Rectal smooth muscle tissue (tissue), 1 donor: ENCODE results near the gene TMEM59.
"Not testable (repeated sequence)": the region's sequence is repeated elsewhere in the genome, so short reads cannot be mapped to it uniquely, and the experiment has no call there.

Experiments used
- H3K27ac ChIP-seq: one replicate; pipeline ENCODE4 v1.7.0; 2013; ENCODE audit warnings: low read depth, low read length, inconsistent platforms
- H3K27me3 ChIP-seq: one replicate; pipeline ENCODE4 v1.7.0; 2013; ENCODE audit warnings: low read length; ENCODE audit not compliant: control insufficient read depth, insufficient read depth
- H3K36me3 ChIP-seq: one replicate; pipeline ENCODE4 v1.7.0; 2013; ENCODE audit warnings: low read length; ENCODE audit not compliant: control insufficient read depth, insufficient read depth
- H3K4me1 ChIP-seq: one replicate; pipeline ENCODE4 v1.7.0; 2013; ENCODE audit warnings: low read length; ENCODE audit not compliant: control insufficient read depth, insufficient read depth
- H3K4me3 ChIP-seq: one replicate; pipeline ENCODE4 v1.7.0; 2013; ENCODE audit warnings: low read length
- H3K9ac ChIP-seq: one replicate; pipeline ENCODE4 v1.7.0; 2013; ENCODE audit warnings: low read length

TMEM59 gene

GRCh38 chr1:54004481-54005049 is 48.4 kb downstream of the TMEM59 start:
- no peaks in the 10 kb centered on the region for H3K36me3 ChIP-seq
- H3K9ac ChIP-seq = no peak overlapping the region
- no peaks in the 10 kb centered on the region for H3K4me1 ChIP-seq
- H3K4me3 ChIP-seq = no peak overlapping the region
- no peak overlapping the region for H3K27ac ChIP-seq
- no peaks in the 10 kb centered on the region for H3K27me3 ChIP-seq

GRCh38 chr1:54003750-54004480 is 49.1 kb downstream of the TMEM59 start:
- not testable (repeated sequence) for H3K27me3 ChIP-seq, H3K27ac ChIP-seq, H3K4me1 ChIP-seq, H3K36me3 ChIP-seq, H3K4me3 ChIP-seq, H3K9ac ChIP-seq

- H3K9ac ChIP-seq = no peak overlapping the region
- no peaks in the 10 kb centered on the region for H3K36me3 ChIP-seq
- H3K27me3 ChIP-seq = no peaks in the 10 kb centered on the region
- no peak overlapping the region for H3K27ac ChIP-seq
- no peaks in the 10 kb centered on the region for H3K4me1 ChIP-seq
- no peak overlapping the region for H3K4me3 ChIP-seq
Observed at GRCh38 chr1:54003249-54003646, 49.8 kb downstream of the TMEM59 start.

- Histone ChIP-seq H3K27me3 (no peaks in the 10 kb centered on the region), H3K36me3 (no peaks in the 10 kb centered on the region), H3K4me3 (no peak overlapping the region), H3K4me1 (no peaks in the 10 kb centered on the region), H3K9ac (no peak overlapping the region), H3K27ac (no peak overlapping the region)
Observed at GRCh38 chr1:54002544-54003248, 50.3 kb downstream of the TMEM59 start.

- Histone ChIP-seq H3K27ac (no peak overlapping the region), H3K4me1 (no peaks in the 10 kb centered on the region), H3K4me3 (no peak overlapping the region), H3K27me3 (no peaks in the 10 kb centered on the region), H3K36me3 (no peaks in the 10 kb centered on the region), H3K9ac (no peak overlapping the region)
Observed at GRCh38 chr1:54001591-54001990, 51.4 kb downstream of the TMEM59 start.

GRCh38 chr1:53999920-54000319 is 53.1 kb downstream of the TMEM59 start:
- Histone ChIP-seq H3K27me3 (no peaks in the 10 kb centered on the region), H3K4me1 (no peaks in the 10 kb centered on the region), H3K4me3 (no peak overlapping the region), H3K36me3 (no peaks in the 10 kb centered on the region), H3K27ac (no peak overlapping the region), H3K9ac (no peak overlapping the region)

GRCh38 chr1:53998223-53998622 is 54.8 kb downstream of the TMEM59 start:
- Histone ChIP-seq H3K4me3 (no peak overlapping the region), H3K4me1 (no peaks in the 10 kb centered on the region), H3K27ac (no peak overlapping the region), H3K36me3 (no peaks in the 10 kb centered on the region), H3K27me3 (no peaks in the 10 kb centered on the region), H3K9ac (no peak overlapping the region)

- Histone ChIP-seq H3K36me3 (no peaks in the 10 kb centered on the region), H3K27ac (no peak overlapping the region), H3K4me3 (no peak overlapping the region), H3K9ac (no peak overlapping the region), H3K27me3 (no peaks in the 10 kb centered on the region), H3K4me1 (no peaks in the 10 kb centered on the region)
Observed at GRCh38 chr1:53995683-53996082, 57.3 kb downstream of the TMEM59 start.

- not testable (repeated sequence) for H3K4me1 ChIP-seq, H3K27me3 ChIP-seq, H3K36me3 ChIP-seq, H3K4me3 ChIP-seq, H3K9ac ChIP-seq, H3K27ac ChIP-seq
Observed at GRCh38 chr1:53994516-53994915, 58.5 kb downstream of the TMEM59 start.

- H3K9ac ChIP-seq = no peak overlapping the region
- no peak overlapping the region for H3K4me3 ChIP-seq
- H3K27ac ChIP-seq = no peak overlapping the region
- H3K27me3 ChIP-seq = no peaks in the 10 kb centered on the region
- no peaks in the 10 kb centered on the region for H3K36me3 ChIP-seq
- H3K4me1 ChIP-seq = no peaks in the 10 kb centered on the region
Observed at GRCh38 chr1:53992085-53992874, 60.7 kb downstream of the TMEM59 start.

GRCh38 chr1:53987880-53988279 is 65.1 kb downstream of the TMEM59 start:
- Histone ChIP-seq H3K36me3 (no peaks in the 10 kb centered on the region), H3K4me3 (no peak overlapping the region), H3K4me1 (no peaks in the 10 kb centered on the region)

GRCh38 chr1:53986458-53986857 is 66.5 kb downstream of the TMEM59 start:
- Histone ChIP-seq H3K36me3 (no peaks in the 10 kb centered on the region), H3K4me3 (no peak overlapping the region), H3K4me1 (no peaks in the 10 kb centered on the region), H3K27me3 (no peaks in the 10 kb centered on the region), H3K27ac (no peak overlapping the region), H3K9ac (no peak overlapping the region)

More at GRCh38 chr1:53987880-53988279, 65.1 kb downstream of the TMEM59 start:
- Histone ChIP-seq H3K9ac (no peak overlapping the region), H3K27ac (no peak overlapping the region), H3K27me3 (no peaks in the 10 kb centered on the region)
